Endothelial cell of umbilical vein (primary cell): ENCODE data around the gene ATXN7L1. TPM values are rescaled to one million over a fixed set of nuclear protein-coding genes. Genes with fewer than 3 reads are reported as not detected.

Source experiments
- BruUV-seq: library from RNA; stranded (reverse); fragments of 400-500 nt; replicated peaks from 2 replicates; lab custom pipeline; 2021; lab: Mats Ljungman, UMichigan
- CTCF ChIA-PET: fragments of 300-600, 350-600 bp; sonication (Branson Sonifier 250); formaldehyde crosslinking; loops from one replicate; lab custom pipeline; 2021; ENCODE audit warnings: antibody characterized with exemption, inconsistent platforms; lab: Charles Lee
- POLR2A ChIA-PET: fragments of 300-600, 350-600 bp; sonication (Branson Sonifier 250); formaldehyde crosslinking; loops from one replicate; lab custom pipeline; 2021; ENCODE audit warnings: antibody characterized with exemption, inconsistent platforms; lab: Charles Lee
- DNase-seq: peaks from one replicate; pipeline ENCODE4 v3.0.0-alpha.2; 2011; ENCODE audit warnings: low read depth, low spot score
- FAIRE-seq: peaks from 2 replicates; lab custom pipeline; 2011; peaks lifted over from hg19 to GRCh38; lab: Jason Lieb, UNC
- H2AFZ ChIP-seq: 2 replicates; pipeline ENCODE4 v1.6.0; 2012; ENCODE audit warnings: low read depth, low read length, control low read depth, inconsistent platforms
- H3K27ac ChIP-seq: 2 replicates; pipeline ENCODE4 v1.5.1; 2011; ENCODE audit warnings: low read depth, mild to moderate bottlenecking, control low read depth, low read length, moderate library complexity; ENCODE audit not compliant: insufficient read depth
- H3K27me3 ChIP-seq, 2 experiments: 2 replicates each; pipeline versions ENCODE4 v1.6.0 to v1.6.1; 2011; ENCODE audit warnings: low read length in 2 of 2, mixed read lengths in 1 of 2; ENCODE audit not compliant: control insufficient read depth in 2 of 2, insufficient read depth in 2 of 2
- H3K36me3 ChIP-seq, 2 experiments: 2 replicates in 1 of 2; 3 replicates in 1 of 2; pipeline ENCODE4 v1.5.1; 2011; ENCODE audit warnings: low read length in 2 of 2, mild to moderate bottlenecking in 1 of 2, moderate library complexity in 1 of 2; ENCODE audit not compliant: control insufficient read depth in 2 of 2, insufficient read depth in 2 of 2; ENCODE audit errors: extremely low read depth in 1 of 2
- H3K4me1 ChIP-seq: 3 replicates; pipeline ENCODE4 v1.5.1; 2011; ENCODE audit warnings: mild to moderate bottlenecking, low read length; ENCODE audit not compliant: control insufficient read depth, insufficient read depth; ENCODE audit errors: extremely low read depth
- H3K4me2 ChIP-seq: 2 replicates; pipeline ENCODE4 v1.6.1; 2011; ENCODE audit warnings: low read length, control low read depth, mixed read lengths; ENCODE audit not compliant: insufficient read depth
- H3K4me3 ChIP-seq, 3 experiments: fragments of 200-600 bp in 1 of 3; sonication (generic), shearing (Covaris generic) in 1 of 3; replicated peaks in 1 of 3; 2 replicates each; pipeline ENCODE4 v1.5.1; 2011 to 2016; ENCODE audit warnings: control low read depth in 3 of 3, low read length in 3 of 3, mild to moderate bottlenecking in 2 of 3, inconsistent platforms in 1 of 3, low read depth in 1 of 3, moderate library complexity in 1 of 3; ENCODE audit not compliant: insufficient read depth in 1 of 3
- H3K79me2 ChIP-seq: 2 replicates; pipeline ENCODE4 v1.6.0; 2012; ENCODE audit warnings: low read length, inconsistent platforms; ENCODE audit not compliant: control insufficient read depth, insufficient read depth
- H3K9ac ChIP-seq: replicated peaks from 2 replicates; pipeline ENCODE3; 2011; ENCODE audit warnings: low read length, control low read depth; ENCODE audit not compliant: insufficient read depth; ENCODE audit errors: extremely low read depth
- H3K9me1 ChIP-seq: replicated peaks from 3 replicates; pipeline ENCODE4 v1.6.0; 2011; ENCODE audit warnings: mild to moderate bottlenecking, low read length; ENCODE audit not compliant: control insufficient read depth, insufficient read depth; ENCODE audit errors: extremely low read depth
- H3K9me3 ChIP-seq: replicated peaks from 2 replicates; pipeline ENCODE4 v1.5.1; 2012; ENCODE audit warnings: low read length, inconsistent platforms; ENCODE audit not compliant: control insufficient read depth, insufficient read depth
- H4K20me1 ChIP-seq: replicated peaks from 2 replicates; pipeline ENCODE3; 2011; ENCODE audit warnings: mild to moderate bottlenecking, low read length; ENCODE audit not compliant: control insufficient read depth, insufficient read depth; ENCODE audit errors: extremely low read depth
- EZH2 ChIP-seq: IDR thresholded peaks from 2 replicates; pipeline ENCODE4 v1.6.1; 2012; ENCODE audit warnings: borderline replicate concordance, low read depth, mild to moderate bottlenecking, moderate library complexity, low read length, inconsistent platforms; ENCODE audit not compliant: severe bottlenecking
- FOS ChIP-seq: IDR thresholded peaks from 2 replicates; pipeline ENCODE4 v1.6.1; 2011; ENCODE audit warnings: mild to moderate bottlenecking, low read length, moderate library complexity, borderline replicate concordance; ENCODE audit not compliant: insufficient read depth
- GATA2 ChIP-seq: IDR thresholded peaks from 2 replicates; pipeline ENCODE4 v1.7.0; 2011; ENCODE audit warnings: low read depth, mild to moderate bottlenecking, moderate library complexity, mixed read lengths, low read length; ENCODE audit not compliant: insufficient read length, insufficient read depth
- JUN ChIP-seq: IDR thresholded peaks from 2 replicates; pipeline ENCODE4 v1.6.1; 2011; ENCODE audit warnings: borderline replicate concordance, low read depth; ENCODE audit not compliant: insufficient read length, insufficient read depth
- MAX ChIP-seq: IDR thresholded peaks from 2 replicates; pipeline ENCODE4 v1.6.1; 2011; ENCODE audit not compliant: insufficient read depth, insufficient read length
- MYC ChIP-seq: IDR thresholded peaks from one replicate; pipeline ENCODE4 v1.6.1; 2011; ENCODE audit warnings: mild to moderate bottlenecking, low read depth, low read length
- POLR2A ChIP-seq: IDR thresholded peaks from 2 replicates; pipeline ENCODE4 v1.6.1; 2012; ENCODE audit warnings: low read depth, mild to moderate bottlenecking, control low read depth, low read length
- POLR2AphosphoS5 ChIP-seq: IDR thresholded peaks from 2 replicates; pipeline ENCODE4 v1.6.1; 2012; ENCODE audit warnings: low read depth, mild to moderate bottlenecking, control low read depth, low read length, moderate library complexity; ENCODE audit not compliant: insufficient read depth
- dilution Hi-C: fragments of 300-500 bp; cut with MboI; formaldehyde crosslinking; loops from one replicate; pipeline ENCODE4 v1.15.0; 2019; ENCODE audit warnings: low sequenced_read_pairs; ENCODE audit not compliant: extremely low pct_ligation_motif_present
- intact Hi-C: fragments of 100-400 bp; cut with micrococcal nuclease; formaldehyde crosslinking; loops from one replicate; pipeline ENCODE4 v1.10.0; 2022
- polyA plus RNA-seq, 4 experiments: library from polyadenylated mRNA; depleted of rRNA in 3 of 4; stranded (reverse) in 3 of 4; unstranded in 1 of 4; fragments of >200 nt; gene quantifications; 2 replicates each; pipeline versions ENCODE4 v1.2.1 to v1.2.3, GENCODE V29; 2011 to 2012; ENCODE audit warnings: missing spikeins in 1 of 4
- total RNA-seq: library from RNA; stranded (reverse); gene quantifications from 2 replicates; pipeline ENCODE4 v1.2.3, GENCODE V29; 2021
- TF ChIP-seq, protein P1 (sequence below), 2 donors: IDR thresholded peaks; 1 replicate in 1 of 2; 2 replicates in 1 of 2; pipeline ENCODE4 v1.5.1; 2011; ENCODE audit warnings: low read length in 2 of 2, mild to moderate bottlenecking in 2 of 2, moderate library complexity in 2 of 2, control low read depth in 1 of 2, inconsistent platforms in 1 of 2, low read depth in 1 of 2; ENCODE audit not compliant: insufficient read depth in 1 of 2; ENCODE audit errors: extremely low read depth in 1 of 2

Gene ATXN7L1
- total and polyA plus RNA-seq, 2 donors (not counting 3 experiments of a cell fraction or from before 2014, with no cell fraction given): 4.6 to 15.6 TPM

DNA sequence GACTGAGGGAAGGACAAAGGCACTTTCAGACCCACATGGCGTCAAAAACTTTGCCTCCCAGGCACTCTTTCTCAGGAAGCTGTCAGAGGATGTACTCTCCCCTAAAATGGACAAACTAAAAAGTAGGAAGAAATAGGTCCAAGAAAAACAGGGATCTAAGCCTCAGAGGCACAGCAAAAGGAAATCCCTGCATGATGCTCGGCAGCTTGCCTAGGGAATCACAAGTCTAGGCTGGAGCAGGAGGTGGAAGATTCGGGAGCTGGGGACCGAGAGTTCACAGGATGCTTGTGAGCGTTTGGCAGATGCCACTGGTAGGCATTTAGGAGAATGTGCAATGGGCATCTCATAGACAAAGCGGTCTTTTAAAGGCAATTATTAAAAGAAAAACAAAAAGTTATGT is 60.8 kb downstream of the ATXN7L1 start:
- BruUV-seq: no TSS peak
- peak; percentile 36 for DNase-seq
- Histone ChIP-seq H3K36me3 (no peaks in the 10 kb centered on the region), H3K79me2 (no peaks in the 10 kb centered on the region), H3K27ac (no peak overlapping the region), H2AFZ (no peak overlapping the region), H3K4me3 (no peak overlapping the region), H4K20me1 (no peaks in the 10 kb centered on the region), H3K27me3 (no peaks in the 10 kb centered on the region), H3K9me1 (no peaks in the 10 kb centered on the region), H3K9ac (no peak overlapping the region), H3K4me1 (peaks cover 3% of the 10 kb centered on the region), H3K9me3 (no peaks in the 10 kb centered on the region), H3K4me2 (no peak overlapping the region)
- POLR2A ChIA-PET: interaction anchor here (0.6 kb wide), 1 partner anchor 333 kb away, joined by 5 read pairs; no protein-coding TSS in a partner anchor
- intact Hi-C loops: no loop called here
- dilution Hi-C loops: no loop called here
- CTCF ChIA-PET: interaction anchor here (0.7 to 1.4 kb wide), 3 partner anchors 10 to 124 kb away, joined by 3 to 5 read pairs (median 3); partner anchors contain the start of gene ATXN7L1
- no peak for TF ChIP-seq POLR2AphosphoS5
- TF ChIP-seq JUN: no peak
- no peak for TF ChIP-seq MYC
- TF ChIP-seq POLR2A: no peak
- TF ChIP-seq, protein P1, sequence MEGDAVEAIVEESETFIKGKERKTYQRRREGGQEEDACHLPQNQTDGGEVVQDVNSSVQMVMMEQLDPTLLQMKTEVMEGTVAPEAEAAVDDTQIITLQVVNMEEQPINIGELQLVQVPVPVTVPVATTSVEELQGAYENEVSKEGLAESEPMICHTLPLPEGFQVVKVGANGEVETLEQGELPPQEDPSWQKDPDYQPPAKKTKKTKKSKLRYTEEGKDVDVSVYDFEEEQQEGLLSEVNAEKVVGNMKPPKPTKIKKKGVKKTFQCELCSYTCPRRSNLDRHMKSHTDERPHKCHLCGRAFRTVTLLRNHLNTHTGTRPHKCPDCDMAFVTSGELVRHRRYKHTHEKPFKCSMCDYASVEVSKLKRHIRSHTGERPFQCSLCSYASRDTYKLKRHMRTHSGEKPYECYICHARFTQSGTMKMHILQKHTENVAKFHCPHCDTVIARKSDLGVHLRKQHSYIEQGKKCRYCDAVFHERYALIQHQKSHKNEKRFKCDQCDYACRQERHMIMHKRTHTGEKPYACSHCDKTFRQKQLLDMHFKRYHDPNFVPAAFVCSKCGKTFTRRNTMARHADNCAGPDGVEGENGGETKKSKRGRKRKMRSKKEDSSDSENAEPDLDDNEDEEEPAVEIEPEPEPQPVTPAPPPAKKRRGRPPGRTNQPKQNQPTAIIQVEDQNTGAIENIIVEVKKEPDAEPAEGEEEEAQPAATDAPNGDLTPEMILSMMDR (IDR thresholded peaks at IDR 0.05; ENCODE audit: extremely low read depth in 1 of 2, insufficient read depth in 1 of 2, low read depth in 1 of 2, low read length in 2 of 2): no peak
- TF ChIP-seq EZH2: no peak
- no peak for TF ChIP-seq FOS
- TF ChIP-seq GATA2: no peak
- TF ChIP-seq MAX: no peak
- FAIRE-seq: peak; percentile 24
